ENCODE data around the gene JMY. TPM values are rescaled to one million over a fixed set of nuclear protein-coding genes. Genes with fewer than 3 reads are reported as not detected.
A peak's percentile ranks its signal among the peaks of the same experiment; 100 is the strongest.
"Not testable (repeated sequence)": the region's sequence is repeated elsewhere in the genome, so short reads cannot be mapped to it uniquely, and the experiment has no call there.

The JMY gene
- total RNA-seq, 2 donors from 2014 or later: 4.5 to 9.2 TPM

DNA sequence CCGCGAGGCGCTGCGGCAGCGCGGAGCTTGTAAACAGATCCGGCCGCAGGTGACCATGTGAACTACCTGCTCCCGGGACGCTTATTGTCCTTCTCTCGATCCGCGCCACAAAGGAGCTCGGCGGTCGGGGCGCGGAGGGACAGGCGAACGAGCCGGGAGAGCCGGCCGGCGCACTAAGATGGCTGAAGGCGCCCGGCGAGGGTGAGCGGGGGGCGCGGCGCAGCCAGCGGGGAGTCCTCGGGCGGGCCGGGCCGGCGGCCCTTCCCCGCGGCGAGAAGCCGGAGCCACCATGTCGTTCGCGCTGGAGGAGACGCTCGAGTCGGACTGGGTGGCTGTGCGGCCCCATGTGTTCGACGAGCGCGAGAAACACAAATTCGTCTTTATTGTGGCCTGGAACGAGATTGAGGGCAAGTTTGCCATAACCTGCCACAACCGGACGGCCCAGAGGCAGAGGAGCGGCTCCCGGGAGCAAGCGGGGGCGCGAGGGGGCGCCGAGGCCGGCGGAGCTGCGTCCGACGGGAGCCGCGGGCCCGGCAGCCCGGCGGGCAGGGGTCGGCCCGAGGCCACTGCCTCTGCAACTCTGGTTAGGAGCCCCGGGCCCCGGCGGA is 535 bp downstream of the JMY start:
- ATAC-seq (peak; percentile 14), DNase-seq (peak in 1 of 2 donors; percentile 28)
- intact Hi-C loops (cut with DNase I, micrococcal nuclease): no loop called here

- intact Hi-C loops (cut with DNase I, micrococcal nuclease): no loop called here
- ATAC-seq: peak; percentile 35
- DNase-seq: peak; percentile 35 to 56
These were observed 1.2 kb downstream of the JMY start for GRCh38 chr5:79236970-79237739.

- no peak for ATAC-seq
- no peak for DNase-seq
- intact Hi-C loops (cut with DNase I, micrococcal nuclease): no loop called here
These were observed 2.0 kb downstream of the JMY start for GRCh38 chr5:79237740-79238560.

GRCh38 chr5:79240561-79240960 is 4.6 kb downstream of the JMY start:
- intact Hi-C loops (cut with DNase I, micrococcal nuclease): no loop called here
- no peak for DNase-seq
- ATAC-seq: no peak

- intact Hi-C loops (cut with DNase I, micrococcal nuclease): no loop called here
- ATAC-seq (no peak), DNase-seq (no peak)
These were observed 5.6 kb downstream of the JMY start for GRCh38 chr5:79241535-79241979.

DNA sequence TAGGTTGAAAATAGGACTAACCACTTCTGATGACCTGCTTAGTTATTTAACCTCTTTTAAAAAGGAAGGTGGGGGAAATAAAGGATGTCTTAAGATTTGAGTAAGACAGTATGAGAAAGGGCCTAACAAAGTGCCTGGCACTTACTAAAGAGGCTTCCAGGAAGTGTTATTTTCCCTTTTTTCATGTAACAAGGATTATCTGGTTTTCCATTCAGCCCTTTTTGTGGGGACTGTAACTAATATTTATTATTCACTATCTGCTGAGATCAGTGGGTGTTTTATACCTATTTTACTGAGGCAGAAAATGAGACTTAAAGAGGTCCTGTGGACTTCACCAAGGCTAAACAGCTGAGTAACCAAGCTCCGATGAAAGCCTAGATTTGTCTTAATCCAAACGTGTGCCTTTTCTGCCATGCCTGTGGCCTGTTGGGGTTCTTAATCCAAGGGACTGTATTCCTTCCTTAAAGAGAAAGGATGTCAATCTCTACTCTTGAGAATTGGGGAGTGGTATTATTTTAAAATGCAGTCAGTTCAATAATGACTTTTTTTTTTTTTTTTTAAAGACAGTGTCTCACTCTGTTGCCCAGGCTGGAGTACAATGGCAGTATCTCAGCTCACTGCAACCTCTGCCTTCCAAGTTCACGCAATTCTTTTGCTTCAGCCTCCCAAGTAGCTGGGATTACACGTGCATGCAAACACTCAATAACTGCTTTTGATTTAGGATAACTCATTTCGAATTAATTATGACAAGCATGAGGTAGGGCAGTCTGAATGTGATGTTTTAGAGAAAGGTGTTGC is 6.5 kb downstream of the JMY start:
- ATAC-seq (no peak), DNase-seq (no peak)
- intact Hi-C loops (cut with DNase I, micrococcal nuclease): no loop called here

- no peak for DNase-seq
- intact Hi-C loops (cut with DNase I, micrococcal nuclease): no loop called here
- ATAC-seq: no peak
These were observed 7.3 kb downstream of the JMY start for GRCh38 chr5:79243224-79243623.

GRCh38 chr5:79254067-79254466 is 18.1 kb downstream of the JMY start:
- intact Hi-C loops (cut with DNase I, micrococcal nuclease); DNase-seq; ATAC-seq: not testable (repeated sequence)

DNA sequence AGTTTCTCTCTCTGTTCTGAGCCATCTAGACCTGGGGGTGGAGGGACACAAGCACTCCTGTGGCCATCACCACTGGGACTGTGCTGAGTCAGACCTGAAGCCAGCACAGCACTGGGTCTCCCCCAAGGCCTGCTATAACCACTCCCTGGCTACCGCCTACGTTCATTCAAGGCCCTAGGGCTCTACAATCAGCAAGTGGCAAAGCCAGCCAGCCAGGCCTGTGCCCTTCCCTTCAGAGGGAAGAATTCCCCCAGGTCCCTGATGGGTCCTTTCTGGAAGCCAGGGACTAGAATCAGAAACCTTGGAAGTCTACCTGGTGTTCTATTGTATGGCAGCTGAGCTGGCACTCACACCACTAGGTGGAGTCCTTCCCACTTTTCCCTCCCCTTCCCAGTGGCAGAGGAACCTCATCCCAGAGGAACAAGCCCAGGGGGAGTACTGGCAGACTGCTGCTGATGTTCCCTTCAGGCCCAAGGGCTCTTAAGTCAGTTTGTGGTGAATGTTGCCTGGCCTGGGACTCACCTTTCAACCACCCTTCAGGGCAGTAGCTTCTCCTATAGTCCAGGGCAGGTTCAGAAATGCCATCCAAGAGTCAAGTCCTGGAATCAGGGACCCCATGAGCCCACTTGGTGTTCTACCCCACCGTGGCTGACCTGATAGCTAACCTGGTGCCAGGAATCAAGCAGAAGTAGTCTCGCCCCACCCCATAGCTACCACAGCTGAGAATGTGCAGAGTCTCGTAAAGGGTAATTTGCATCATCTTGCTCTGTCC is 20.0 kb downstream of the JMY start:
- intact Hi-C loops (cut with DNase I, micrococcal nuclease): no loop called here
- DNase-seq (peak in 1 of 2 donors; percentile 34), ATAC-seq (peak; percentile 76)

- ATAC-seq (peak; percentile 48), DNase-seq (no peak)
- intact Hi-C loops (cut with DNase I, micrococcal nuclease): no loop called here
These were observed 20.6 kb downstream of the JMY start for GRCh38 chr5:79256563-79256962.

DNA sequence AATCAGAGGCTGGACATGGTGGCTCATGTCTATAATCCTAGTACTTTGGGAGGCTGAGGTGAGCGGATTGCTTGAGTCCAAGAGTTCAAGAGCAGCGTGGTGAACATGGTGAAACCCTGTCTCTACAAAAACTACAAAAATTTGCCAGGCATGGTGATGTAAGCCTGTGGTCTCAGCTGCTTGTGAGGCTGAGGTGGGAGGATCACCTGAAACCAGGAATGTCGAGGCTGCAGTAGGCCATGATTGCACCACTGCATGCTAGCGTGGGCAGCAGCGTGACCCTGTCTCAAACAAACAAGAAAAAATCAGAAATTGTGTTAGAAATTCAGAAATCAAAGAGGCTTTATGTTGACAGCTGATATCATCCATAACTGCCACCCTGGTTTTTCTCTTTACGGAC is 21.4 kb downstream of the JMY start:
- no peak for DNase-seq
- no peak for ATAC-seq
- intact Hi-C loops (cut with DNase I, micrococcal nuclease): no loop called here

DNA sequence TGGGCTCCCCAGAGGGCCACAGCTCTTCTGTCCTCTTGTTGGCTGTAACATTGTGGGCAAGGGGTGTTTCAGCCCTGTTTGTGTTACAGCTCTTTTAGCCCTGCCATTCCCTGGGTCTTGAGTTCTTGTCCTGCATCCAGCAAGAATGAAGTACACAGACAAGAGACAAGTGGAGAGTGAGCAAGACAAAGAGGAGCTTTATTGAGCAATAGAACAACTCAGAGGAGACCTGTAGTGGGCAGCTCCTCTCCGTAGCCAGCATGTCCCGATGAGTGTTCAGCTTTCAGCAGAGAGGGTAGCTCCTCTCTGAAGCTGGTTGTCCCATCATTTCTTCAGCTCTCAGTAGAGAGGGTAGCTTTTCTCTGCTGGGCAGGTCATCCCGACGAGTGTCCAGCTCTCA is 22.9 kb downstream of the JMY start:
- no peak for DNase-seq
- intact Hi-C loops (cut with DNase I, micrococcal nuclease): no loop called here
- ATAC-seq: no peak

- intact Hi-C loops (cut with DNase I, micrococcal nuclease): no loop called here
- no peak for DNase-seq
- peak; percentile 19 for ATAC-seq
These were observed 23.5 kb downstream of the JMY start for GRCh38 chr5:79259383-79259782.

DNA sequence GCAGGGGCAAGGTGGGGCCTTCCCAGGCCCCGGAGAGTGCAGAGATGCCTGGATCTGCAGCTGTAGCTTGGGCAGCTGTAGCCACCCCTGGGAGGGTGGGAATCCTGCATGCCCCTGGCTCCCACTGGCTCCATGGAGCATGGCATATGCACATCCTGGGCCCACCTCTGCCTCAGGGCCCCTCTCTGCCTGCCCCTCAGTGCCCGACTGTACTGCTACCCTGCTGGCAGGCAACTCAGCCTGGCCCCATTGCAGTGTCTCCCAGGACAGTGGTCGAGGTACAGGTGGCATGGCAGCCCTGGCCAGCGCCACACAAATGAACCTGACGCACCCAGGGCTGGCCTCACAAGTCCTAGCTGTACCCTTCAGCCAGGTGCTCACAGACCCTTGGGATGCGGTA is 23.9 kb downstream of the JMY start:
- intact Hi-C loops (cut with DNase I, micrococcal nuclease): no loop called here
- ATAC-seq (no peak), DNase-seq (no peak)

DNA sequence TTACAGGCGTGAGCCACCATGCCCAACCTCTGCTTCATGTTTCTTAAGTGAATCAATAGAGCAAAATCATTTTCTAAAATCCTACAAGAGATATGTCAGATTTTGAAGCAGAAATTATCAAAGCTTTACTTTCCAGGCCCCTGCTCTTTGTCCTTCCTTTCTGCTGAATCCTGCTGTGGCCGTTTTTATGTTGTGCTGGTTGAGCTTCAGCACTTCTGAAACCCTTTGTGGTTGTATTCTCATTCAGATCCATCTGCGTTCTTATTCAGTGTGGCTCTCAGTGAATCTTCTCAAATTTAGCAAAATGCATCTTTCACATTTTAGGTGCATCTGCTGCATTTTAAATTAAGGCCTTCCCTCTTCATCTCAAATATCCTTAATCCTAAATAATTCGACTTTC is 26.0 kb downstream of the JMY start:
- intact Hi-C loops (cut with DNase I, micrococcal nuclease): no loop called here
- ATAC-seq (no peak), DNase-seq (no peak)

DNA sequence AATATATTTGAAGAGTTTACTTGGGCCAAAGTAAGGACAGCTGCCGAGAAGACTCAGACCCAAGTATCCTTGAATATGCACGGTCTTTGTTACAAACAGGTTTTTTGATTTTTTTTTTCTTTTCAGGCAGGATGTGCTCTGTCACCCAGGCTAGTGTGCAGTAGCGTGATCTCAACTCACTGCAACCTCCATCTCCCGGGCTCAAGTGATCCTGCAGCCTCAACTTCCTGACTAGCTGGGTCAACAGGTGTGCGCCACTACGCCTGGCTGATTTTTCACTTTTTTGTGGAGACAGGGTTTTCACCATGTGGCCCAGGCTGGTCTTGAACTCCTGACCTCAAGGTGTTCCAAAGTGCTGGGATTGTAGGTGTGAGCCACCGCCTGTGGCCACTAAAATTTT is 27.4 kb downstream of the JMY start:
- intact Hi-C loops (cut with DNase I, micrococcal nuclease): no loop called here
- ATAC-seq (no peak), DNase-seq (no peak)

- intact Hi-C loops (cut with DNase I, micrococcal nuclease): no loop called here
- DNase-seq (no peak), ATAC-seq (no peak)
These were observed 31.2 kb downstream of the JMY start for GRCh38 chr5:79267180-79267579.

DNA sequence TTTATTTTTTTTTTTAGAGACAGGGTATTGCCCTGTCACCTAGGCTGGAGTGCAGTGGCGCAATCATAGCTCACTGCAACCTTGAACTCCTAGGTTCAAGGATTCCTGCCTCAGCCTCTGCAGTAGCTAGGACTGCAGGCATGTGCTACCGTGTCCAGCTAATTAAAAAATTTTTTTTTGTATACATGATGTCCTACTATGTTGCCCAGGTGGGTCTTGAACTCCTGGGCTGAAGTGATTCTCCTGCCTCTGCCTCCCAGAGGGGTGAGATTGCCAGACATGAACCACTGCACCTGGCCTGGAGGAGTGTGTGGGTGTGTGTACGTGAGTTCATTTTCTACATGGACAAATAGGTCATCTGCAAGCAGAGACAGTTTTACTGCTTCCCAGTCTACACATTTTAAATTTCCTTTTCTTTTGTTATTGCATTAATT is 33.8 kb downstream of the JMY start:
- no peak for DNase-seq
- ATAC-seq: no peak
- intact Hi-C loops (cut with DNase I, micrococcal nuclease): no loop called here
